WTC11 (cell line): ENCODE results near the gene MPHOSPH10. TPM values are rescaled to one million over a fixed set of nuclear protein-coding genes. Genes with fewer than 3 reads are reported as not detected.

ENCODE experiments used
- AFF4 ChIP-seq: sonication (generic); formaldehyde crosslinking; IDR thresholded peaks from 2 replicates; pipeline ENCODE4 v1.8.1; 2023; ENCODE audit warnings: mild to moderate bottlenecking, missing genetic modification reagents, borderline replicate concordance
- ARID4B ChIP-seq: sonication (generic); formaldehyde crosslinking; IDR thresholded peaks from 2 replicates; pipeline ENCODE4 v1.8.0; 2023; ENCODE audit warnings: missing genetic modification reagents, mild to moderate bottlenecking, borderline replicate concordance
- CREB1 ChIP-seq: sonication (generic); formaldehyde crosslinking; IDR thresholded peaks from 2 replicates; pipeline ENCODE4 v1.8.0; 2023; ENCODE audit warnings: mild to moderate bottlenecking, missing genetic modification reagents
- ETV6 ChIP-seq: sonication (generic); formaldehyde crosslinking; IDR thresholded peaks from 2 replicates; pipeline ENCODE4 v1.8.1; 2022; ENCODE audit warnings: mild to moderate bottlenecking, missing genetic modification reagents
- GABPB1 ChIP-seq: sonication (generic); formaldehyde crosslinking; IDR thresholded peaks from 2 replicates; pipeline ENCODE4 v1.8.1; 2023; ENCODE audit warnings: mild to moderate bottlenecking, missing genetic modification reagents
- MXD4 ChIP-seq: fragments of 250-450 bp; sonication (Bioruptor Pico); IDR thresholded peaks from 2 replicates; pipeline ENCODE4 v1.8.0; 2021; ENCODE audit warnings: mild to moderate bottlenecking, moderate library complexity, borderline replicate concordance
- SMAD4 ChIP-seq: sonication (generic); formaldehyde crosslinking; IDR thresholded peaks from 2 replicates; pipeline ENCODE4 v1.8.0; 2022; ENCODE audit warnings: mild to moderate bottlenecking, missing genetic modification reagents
- SOX15 ChIP-seq: fragments of 250-450 bp; sonication (Bioruptor Pico); IDR thresholded peaks from 2 replicates; pipeline ENCODE4 v1.9.0; 2021; ENCODE audit warnings: mild to moderate bottlenecking
- ZNF263 ChIP-seq: sonication (generic); formaldehyde crosslinking; IDR thresholded peaks from 2 replicates; pipeline ENCODE4 v1.8.1; 2022; ENCODE audit warnings: low read depth, mild to moderate bottlenecking, moderate library complexity, missing genetic modification reagents
- ZNF281 ChIP-seq: sonication (generic); formaldehyde crosslinking; IDR thresholded peaks from 2 replicates; pipeline ENCODE4 v1.8.0; 2023; ENCODE audit warnings: mild to moderate bottlenecking, missing genetic modification reagents
- ZNF317 ChIP-seq: sonication (generic); formaldehyde crosslinking; IDR thresholded peaks from 2 replicates; pipeline ENCODE4 v1.8.1; 2023; ENCODE audit warnings: low read depth, mild to moderate bottlenecking, moderate library complexity, missing genetic modification reagents, borderline replicate concordance
- ZNF396 ChIP-seq: fragments of 250-450 bp; sonication (Bioruptor Pico); IDR thresholded peaks from 2 replicates; pipeline ENCODE4 v1.8.0; 2021; ENCODE audit warnings: mild to moderate bottlenecking, moderate library complexity, borderline replicate concordance
- ZNF423 ChIP-seq: fragments of 250-450 bp; sonication (Bioruptor Pico); IDR thresholded peaks from 2 replicates; pipeline ENCODE4 v2.1.2; 2022; ENCODE audit warnings: mild to moderate bottlenecking, moderate library complexity
- ZNF532 ChIP-seq: fragments of 250-450 bp; sonication (Bioruptor Pico); IDR thresholded peaks from 2 replicates; pipeline ENCODE4 v1.9.0; 2021; ENCODE audit warnings: mild to moderate bottlenecking, borderline replicate concordance
- total RNA-seq: library from RNA; stranded (reverse); gene quantifications from 3 replicates; pipeline ENCODE4 v1.2.3, GENCODE V29; 2021
- TF ChIP-seq, protein P1 (sequence below): sonication (generic); formaldehyde crosslinking; IDR thresholded peaks from 2 replicates; pipeline ENCODE4 v1.8.1; 2022; ENCODE audit warnings: low read depth, missing genetic modification reagents, borderline replicate concordance
- TF ChIP-seq, protein P2 (sequence below): sonication (generic); formaldehyde crosslinking; IDR thresholded peaks from 2 replicates; pipeline ENCODE4 v1.8.1; 2023; ENCODE audit warnings: mild to moderate bottlenecking, missing genetic modification reagents

Gene MPHOSPH10
- total RNA-seq, 1 experiment from 2014 or later = 36.6 TPM

- TF ChIP-seq, protein P1, sequence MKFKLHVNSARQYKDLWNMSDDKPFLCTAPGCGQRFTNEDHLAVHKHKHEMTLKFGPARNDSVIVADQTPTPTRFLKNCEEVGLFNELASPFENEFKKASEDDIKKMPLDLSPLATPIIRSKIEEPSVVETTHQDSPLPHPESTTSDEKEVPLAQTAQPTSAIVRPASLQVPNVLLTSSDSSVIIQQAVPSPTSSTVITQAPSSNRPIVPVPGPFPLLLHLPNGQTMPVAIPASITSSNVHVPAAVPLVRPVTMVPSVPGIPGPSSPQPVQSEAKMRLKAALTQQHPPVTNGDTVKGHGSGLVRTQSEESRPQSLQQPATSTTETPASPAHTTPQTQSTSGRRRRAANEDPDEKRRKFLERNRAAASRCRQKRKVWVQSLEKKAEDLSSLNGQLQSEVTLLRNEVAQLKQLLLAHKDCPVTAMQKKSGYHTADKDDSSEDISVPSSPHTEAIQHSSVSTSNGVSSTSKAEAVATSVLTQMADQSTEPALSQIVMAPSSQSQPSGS (CRISPR knock-in tag) = no peak
- TF ChIP-seq SMAD4 (CRISPR knock-in tag) (0 out of 2 replicates have a peak, but pooled peaks have one; percentile 44), ZNF532 (CRISPR knock-in tag) (no peak), ETV6 (peak; percentile 82), ZNF317 (no peak), ZNF263 (CRISPR knock-in tag) (no peak), ZNF281 (peak; percentile 76; the same call in 1 of the 2 replicates), CREB1 (CRISPR knock-in tag) (peak; percentile 26; the same call in 1 of the 2 replicates), AFF4 (CRISPR knock-in tag) (no peak), GABPB1 (CRISPR knock-in tag) (peak; percentile 95), ARID4B (CRISPR knock-in tag) (peak; percentile 86), SOX15 (CRISPR knock-in tag) (no peak), ZNF396 (CRISPR knock-in tag) (no peak), ZNF423 (CRISPR knock-in tag) (no peak), MXD4 (CRISPR knock-in tag) (no peak)
- TF ChIP-seq, protein P2, sequence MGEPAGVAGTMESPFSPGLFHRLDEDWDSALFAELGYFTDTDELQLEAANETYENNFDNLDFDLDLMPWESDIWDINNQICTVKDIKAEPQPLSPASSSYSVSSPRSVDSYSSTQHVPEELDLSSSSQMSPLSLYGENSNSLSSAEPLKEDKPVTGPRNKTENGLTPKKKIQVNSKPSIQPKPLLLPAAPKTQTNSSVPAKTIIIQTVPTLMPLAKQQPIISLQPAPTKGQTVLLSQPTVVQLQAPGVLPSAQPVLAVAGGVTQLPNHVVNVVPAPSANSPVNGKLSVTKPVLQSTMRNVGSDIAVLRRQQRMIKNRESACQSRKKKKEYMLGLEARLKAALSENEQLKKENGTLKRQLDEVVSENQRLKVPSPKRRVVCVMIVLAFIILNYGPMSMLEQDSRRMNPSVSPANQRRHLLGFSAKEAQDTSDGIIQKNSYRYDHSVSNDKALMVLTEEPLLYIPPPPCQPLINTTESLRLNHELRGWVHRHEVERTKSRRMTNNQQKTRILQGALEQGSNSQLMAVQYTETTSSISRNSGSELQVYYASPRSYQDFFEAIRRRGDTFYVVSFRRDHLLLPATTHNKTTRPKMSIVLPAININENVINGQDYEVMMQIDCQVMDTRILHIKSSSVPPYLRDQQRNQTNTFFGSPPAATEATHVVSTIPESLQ (CRISPR knock-in tag) = no peak
Observed at GRCh38 chr2:71130152-71130904, at the start of gene MPHOSPH10, which contains the start of gene MCEE (continued).
